Prostate gland (tissue), 2 donors: ENCODE measurements around the gene ITSN1. TPM values are rescaled to one million over a fixed set of nuclear protein-coding genes. Genes with fewer than 3 reads are reported as not detected.

Experiments used
- DNase-seq: peaks from one replicate; pipeline ENCODE4 v3.0.0-alpha.2; 2019; ENCODE audit warnings: low spot score
- H3K27ac ChIP-seq, 2 donors: fragments of 200-600 bp; sonication (generic); 2 replicates each; pipeline ENCODE4 v1.5.1; 2017 to 2019
- H3K27me3 ChIP-seq: fragments of 200-600 bp; sonication (generic); replicated peaks from 2 replicates; pipeline ENCODE4 v1.5.1; 2019; ENCODE audit not compliant: insufficient read depth
- H3K36me3 ChIP-seq, 2 donors: fragments of 200-600 bp; sonication (generic); 1 replicate in 1 of 2; 2 replicates in 1 of 2; pipeline versions ENCODE4 v1.5.1 to v1.8.1; 2017 to 2019
- H3K4me1 ChIP-seq: fragments of 200-600 bp; sonication (generic); replicated peaks from 2 replicates; pipeline ENCODE4 v1.5.1; 2019
- H3K4me3 ChIP-seq, 2 donors: fragments of 200-600 bp; sonication (generic); 2 replicates each; pipeline ENCODE4 v1.5.1; 2017 to 2019
- H3K9me3 ChIP-seq: fragments of 200-600 bp; sonication (generic); 2 replicates; pipeline ENCODE4 v1.5.1; 2017
- CTCF ChIP-seq, 4 experiments: fragments of 200-600 bp in 2 of 4; fragments of 450-650 bp in 2 of 4; sonication (generic) in 2 of 4; IDR thresholded peaks; 1 replicate in 3 of 4; 2 replicates in 1 of 4; pipeline ENCODE4 v1.5.1; 2016 to 2019; ENCODE audit warnings: antibody characterized with exemption in 4 of 4, mild to moderate bottlenecking in 2 of 4, moderate library complexity in 2 of 4
- POLR2A ChIP-seq: fragments of 450-650 bp; IDR thresholded peaks from one replicate; pipeline ENCODE4 v1.6.1; 2016; ENCODE audit warnings: antibody characterized with exemption, mild to moderate bottlenecking
- POLR2AphosphoS5 ChIP-seq: sonication (generic); formaldehyde crosslinking; IDR thresholded peaks from one replicate; pipeline ENCODE4 v1.6.1; 2017; ENCODE audit warnings: antibody characterized with exemption
- WGBS: methylation state at CpG from one replicate; pipeline ENCODE4 v1.1.5; 2018; 5-methylcytosine and 5-hydroxymethylcytosine counted together
- intact Hi-C: fragments of 100-400 bp; cut with DNase I; formaldehyde crosslinking; loops from one replicate; pipeline ENCODE4 v1.14.2; 2022
- total RNA-seq, 2 donors: library from RNA; depleted of rRNA; stranded (reverse); fragments of >200 nt; gene quantifications; one replicate each; pipeline ENCODE4 v1.1.0, GENCODE V29; 2016

ITSN1 gene
- total RNA-seq, 2 donors from 2014 or later, result 14.8 to 44.9 TPM

GRCh38 chr21:33751533-33751932 is 109.2 kb downstream of the ITSN1 start:
- intact Hi-C loops, result no loop called here
- H3K36me3 ChIP-seq, result no peaks in the 10 kb centered on the region
- no peak for TF ChIP-seq POLR2AphosphoS5
- TF ChIP-seq CTCF (IDR thresholded peaks at IDR 0.05), result no peak
- no peak for TF ChIP-seq POLR2A
- DNase-seq, result no peak
- H3K4me3 ChIP-seq, result no peak overlapping the region
- no peaks in the 10 kb centered on the region for H3K27me3 ChIP-seq
- H3K4me1 ChIP-seq, result no peaks in the 10 kb centered on the region
- H3K9me3 ChIP-seq, result no peaks in the 10 kb centered on the region
- H3K27ac ChIP-seq, result no peak overlapping the region

GRCh38 chr21:33752260-33752659 is 110.0 kb downstream of the ITSN1 start:
- H3K4me3 ChIP-seq, result no peak overlapping the region
- no peaks in the 10 kb centered on the region for H3K9me3 ChIP-seq
- DNase-seq, result no peak
- H3K4me1 ChIP-seq, result no peaks in the 10 kb centered on the region
- H3K36me3 ChIP-seq, result no peaks in the 10 kb centered on the region
- intact Hi-C loops, result no loop called here
- 75% methylated on average over 2 of the region's 2 CpGs for WGBS
- no peak overlapping the region for H3K27ac ChIP-seq
- TF ChIP-seq POLR2AphosphoS5 (no peak), POLR2A (no peak), CTCF (IDR thresholded peaks at IDR 0.05) (no peak)
- no peaks in the 10 kb centered on the region for H3K27me3 ChIP-seq

DNA sequence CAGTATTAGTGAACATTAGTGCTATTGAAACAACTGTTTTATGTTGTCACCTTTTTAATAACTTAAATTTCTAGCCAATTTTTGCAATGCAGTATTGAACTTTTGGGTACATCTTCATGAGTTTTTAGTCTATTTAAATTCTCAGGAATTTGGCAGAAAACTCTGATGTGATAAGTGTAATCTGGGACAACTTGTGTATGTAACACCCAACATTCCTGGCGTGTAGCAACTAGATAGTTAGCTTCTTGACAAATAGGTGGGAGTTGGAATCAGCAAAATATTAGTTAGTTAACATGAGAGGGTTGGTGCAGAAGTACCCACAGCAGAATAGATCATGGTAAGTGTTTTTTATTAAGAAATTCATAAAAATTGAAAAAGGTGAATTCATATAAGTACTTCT is 111.6 kb downstream of the ITSN1 start:
- DNase-seq, result no peak
- no peaks in the 10 kb centered on the region for H3K9me3 ChIP-seq
- H3K4me1 ChIP-seq, result no peaks in the 10 kb centered on the region
- TF ChIP-seq CTCF (IDR thresholded peaks at IDR 0.05) (no peak), POLR2AphosphoS5 (no peak), POLR2A (no peak)
- H3K36me3 ChIP-seq, result no peaks in the 10 kb centered on the region
- H3K4me3 ChIP-seq, result no peak overlapping the region
- no peak overlapping the region for H3K27ac ChIP-seq
- H3K27me3 ChIP-seq, result no peaks in the 10 kb centered on the region
- 83% methylated on average over 1 of the region's 1 CpG for WGBS
- intact Hi-C loops, result no loop called here

- H3K27ac ChIP-seq, result no peak overlapping the region
- H3K36me3 ChIP-seq, result no peaks in the 10 kb centered on the region
- no peaks in the 10 kb centered on the region for H3K27me3 ChIP-seq
- no peaks in the 10 kb centered on the region for H3K9me3 ChIP-seq
- H3K4me3 ChIP-seq, result no peak overlapping the region
- intact Hi-C loops, result no loop called here
- DNase-seq, result no peak
- 70% methylated on average over 4 of the region's 4 CpGs for WGBS
- TF ChIP-seq POLR2A (no peak), CTCF (IDR thresholded peaks at IDR 0.05) (no peak), POLR2AphosphoS5 (no peak)
- no peaks in the 10 kb centered on the region for H3K4me1 ChIP-seq
These were observed 112.2 kb downstream of the ITSN1 start for GRCh38 chr21:33754481-33754880.

DNA sequence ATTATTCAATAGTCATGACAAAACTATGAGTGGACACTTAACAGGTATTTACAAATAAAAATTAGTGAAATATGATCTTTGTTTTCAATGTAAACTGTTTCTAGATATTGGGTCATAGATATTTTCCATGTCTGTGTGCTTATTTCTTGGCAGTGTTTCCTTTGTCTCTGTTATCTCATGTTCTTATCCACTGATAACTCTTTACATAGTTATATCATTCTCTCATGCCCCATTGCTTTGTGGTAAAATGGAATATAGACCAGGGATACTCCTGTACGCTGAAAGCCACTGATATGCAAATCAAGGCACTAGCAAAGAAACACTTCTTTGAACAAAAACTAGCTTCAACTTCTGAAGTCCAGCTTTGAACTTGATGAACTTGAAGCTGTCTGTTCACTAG is 113.1 kb downstream of the ITSN1 start:
- no peak for DNase-seq
- Histone ChIP-seq H3K4me1 (no peaks in the 10 kb centered on the region), H3K27ac (no peak overlapping the region), H3K9me3 (no peaks in the 10 kb centered on the region), H3K4me3 (no peak overlapping the region), H3K36me3 (no peaks in the 10 kb centered on the region), H3K27me3 (no peaks in the 10 kb centered on the region)
- WGBS, result 100% methylated on average over 1 of the region's 1 CpG
- no peak for TF ChIP-seq POLR2A
- no peak for TF ChIP-seq POLR2AphosphoS5
- TF ChIP-seq CTCF (IDR thresholded peaks at IDR 0.05), result no peak
- intact Hi-C loops, result no loop called here
